B cell (primary cell): ENCODE data around the gene NLRX1. TPM values are rescaled to one million over a fixed set of nuclear protein-coding genes. Genes with fewer than 3 reads are reported as not detected.

Experiments
- ATAC-seq: fragments of 200-7000 bp; cut with Tn5 transposase; one replicate; pipeline ENCODE4 v1.10.0; 2021; ENCODE audit warnings: low read depth, mild to moderate bottlenecking, moderate number of reproducible peaks, moderate library complexity
- CTCF ChIA-PET: fragments of 350-600 bp; sonication (Branson Sonifier 250); formaldehyde crosslinking; loops from one replicate; lab custom pipeline; 2021; ENCODE audit warnings: antibody characterized with exemption, inconsistent platforms; lab: Charles Lee
- POLR2A ChIA-PET: fragments of 350-600 bp; sonication (Branson Sonifier 250); formaldehyde crosslinking; loops from one replicate; lab custom pipeline; 2021; ENCODE audit warnings: antibody characterized with exemption; lab: Charles Lee
- DNase-seq: peaks from one replicate; pipeline ENCODE4 v3.0.0; 2013
- H2AFZ ChIP-seq: 2 replicates; pipeline ENCODE4 v1.6.1; 2012; ENCODE audit warnings: mild to moderate bottlenecking, low read depth, low read length; ENCODE audit not compliant: insufficient read depth, poor library complexity, severe bottlenecking
- H3K27ac ChIP-seq, 2 donors: 1 replicate in 1 of 2; 2 replicates in 1 of 2; pipeline ENCODE4 v1.5.1; 2012 to 2013; ENCODE audit warnings: low read length in 2 of 2, mild to moderate bottlenecking in 2 of 2, moderate library complexity in 1 of 2
- H3K27me3 ChIP-seq, 4 experiments: fragments of 200-600 bp in 1 of 4; sonication (generic) in 1 of 4; replicated peaks in 1 of 4; 1 replicate in 2 of 4; 2 replicates in 2 of 4; pipeline versions ENCODE4 v1.6.1 to v1.7.0; 2013 to 2016; ENCODE audit warnings: low read length in 3 of 4, mild to moderate bottlenecking in 2 of 4, mixed read lengths in 1 of 4, moderate library complexity in 1 of 4; ENCODE audit not compliant: insufficient read depth in 4 of 4, control insufficient read depth in 3 of 4; ENCODE audit errors: control extremely low read depth in 1 of 4
- H3K36me3 ChIP-seq, 2 experiments: replicated peaks in 1 of 2; 1 replicate in 1 of 2; 2 replicates in 1 of 2; pipeline versions ENCODE4 v1.6.1 to v1.7.1; 2013; ENCODE audit warnings: low read length in 1 of 2; ENCODE audit not compliant: insufficient read depth in 2 of 2, control insufficient read depth in 1 of 2; ENCODE audit errors: control extremely low read depth in 1 of 2, extremely low read depth in 1 of 2
- H3K4me1 ChIP-seq, 2 donors: fragments of 200-600 bp in 1 of 2; sonication (generic) in 1 of 2; 1 replicate in 1 of 2; 2 replicates in 1 of 2; pipeline versions ENCODE4 v1.5.1 to v1.6.1; 2013 to 2017; ENCODE audit warnings: low read length in 2 of 2; ENCODE audit not compliant: control insufficient read depth in 2 of 2, insufficient read depth in 2 of 2
- H3K4me2 ChIP-seq: replicated peaks from 2 replicates; pipeline ENCODE3; 2012; ENCODE audit warnings: mild to moderate bottlenecking, low read depth, low read length; ENCODE audit not compliant: poor library complexity, severe bottlenecking
- H3K4me3 ChIP-seq, 5 experiments: fragments of 200-600 bp in 1 of 5; sonication (generic) in 1 of 5; 1 replicate in 3 of 5; 2 replicates in 2 of 5; pipeline versions ENCODE4 v1.5.1 to v1.7.0; 2011 to 2016; ENCODE audit warnings: low read length in 4 of 5, mild to moderate bottlenecking in 4 of 5, low read depth in 2 of 5, control low read depth in 1 of 5, moderate library complexity in 1 of 5; ENCODE audit not compliant: insufficient read depth in 1 of 5; ENCODE audit errors: control extremely low read depth in 1 of 5, extremely low read depth in 1 of 5
- H3K79me2 ChIP-seq: fragments of 200-600 bp; sonication (generic); one replicate; pipeline ENCODE4 v1.6.0; 2016; ENCODE audit warnings: low read length; ENCODE audit not compliant: control insufficient read depth, insufficient read depth
- H3K9ac ChIP-seq: fragments of 200-600 bp; sonication (generic); 2 replicates; pipeline ENCODE4 v1.6.1; 2017; ENCODE audit warnings: mild to moderate bottlenecking, low read length, moderate library complexity
- H3K9me3 ChIP-seq, 3 donors: one replicate each; pipeline versions ENCODE4 v1.6.1 to v1.7.1; 2013; ENCODE audit warnings: low read length in 2 of 3; ENCODE audit not compliant: control insufficient read depth in 2 of 3, insufficient read depth in 1 of 3; ENCODE audit errors: control extremely low read depth in 1 of 3
- H4K20me1 ChIP-seq: 2 replicates; pipeline ENCODE4 v1.6.0; 2012; ENCODE audit warnings: mild to moderate bottlenecking, low read length; ENCODE audit not compliant: insufficient read depth, control insufficient read depth, poor library complexity, severe bottlenecking
- H3K27ac Mint-ChIP-seq: one replicate; pipeline ENCODE4 v1.8.0; 2021; ENCODE audit warnings: mixed read lengths
- H3K27me3 Mint-ChIP-seq: one replicate; pipeline ENCODE4 v1.8.0; 2021; ENCODE audit warnings: mixed read lengths
- H3K4me1 Mint-ChIP-seq: one replicate; pipeline ENCODE4 v1.8.0; 2021; ENCODE audit warnings: mixed read lengths
- H3K4me3 Mint-ChIP-seq: one replicate; pipeline ENCODE4 v1.8.0; 2021; ENCODE audit warnings: mixed read lengths
- H3K9me3 Mint-ChIP-seq: one replicate; pipeline ENCODE4 v1.8.0; 2022; ENCODE audit warnings: mixed read lengths; ENCODE audit not compliant: insufficient read depth
- CTCF ChIP-seq: fragments of 200-600 bp; IDR thresholded peaks from one replicate; pipeline ENCODE4 v1.8.0; 2022; ENCODE audit warnings: antibody characterized with exemption, mild to moderate bottlenecking
- EZH2 ChIP-seq: IDR thresholded peaks from 2 replicates; pipeline ENCODE4 v1.6.1; 2012; ENCODE audit warnings: borderline replicate concordance, low read depth, mild to moderate bottlenecking, moderate library complexity, low read length; ENCODE audit not compliant: insufficient read depth, poor library complexity, severe bottlenecking
- WGBS: methylation state at CpG from one replicate; pipeline ENCODE4 v1.1.5; 2013; ENCODE audit warnings: missing lambda C conversion rate; ENCODE audit not compliant: insufficient coverage; 5-methylcytosine and 5-hydroxymethylcytosine counted together
- intact Hi-C: fragments of 100-400 bp; cut with micrococcal nuclease; formaldehyde crosslinking; loops from one replicate; pipeline ENCODE4 v1.10.0; 2022
- polyA plus RNA-seq: library from polyadenylated mRNA; depleted of rRNA; stranded (reverse); fragments of >200 nt; gene quantifications from 2 replicates; pipeline ENCODE4 v1.2.3, GENCODE V29; 2012
- total RNA-seq, 2 donors: library from RNA; stranded (reverse); fragments of 120-200 nt in 1 of 2; gene quantifications; 1 replicate in 1 of 2; 2 replicates in 1 of 2; pipeline versions ENCODE4 v1.2.3 to v1.2.4, GENCODE V29; 2013 to 2022

Gene NLRX1
- total and polyA plus RNA-seq, 2 donors (not counting 1 experiment from before 2014, with no cell fraction given), result 6.3 to 10.4 TPM

DNA sequence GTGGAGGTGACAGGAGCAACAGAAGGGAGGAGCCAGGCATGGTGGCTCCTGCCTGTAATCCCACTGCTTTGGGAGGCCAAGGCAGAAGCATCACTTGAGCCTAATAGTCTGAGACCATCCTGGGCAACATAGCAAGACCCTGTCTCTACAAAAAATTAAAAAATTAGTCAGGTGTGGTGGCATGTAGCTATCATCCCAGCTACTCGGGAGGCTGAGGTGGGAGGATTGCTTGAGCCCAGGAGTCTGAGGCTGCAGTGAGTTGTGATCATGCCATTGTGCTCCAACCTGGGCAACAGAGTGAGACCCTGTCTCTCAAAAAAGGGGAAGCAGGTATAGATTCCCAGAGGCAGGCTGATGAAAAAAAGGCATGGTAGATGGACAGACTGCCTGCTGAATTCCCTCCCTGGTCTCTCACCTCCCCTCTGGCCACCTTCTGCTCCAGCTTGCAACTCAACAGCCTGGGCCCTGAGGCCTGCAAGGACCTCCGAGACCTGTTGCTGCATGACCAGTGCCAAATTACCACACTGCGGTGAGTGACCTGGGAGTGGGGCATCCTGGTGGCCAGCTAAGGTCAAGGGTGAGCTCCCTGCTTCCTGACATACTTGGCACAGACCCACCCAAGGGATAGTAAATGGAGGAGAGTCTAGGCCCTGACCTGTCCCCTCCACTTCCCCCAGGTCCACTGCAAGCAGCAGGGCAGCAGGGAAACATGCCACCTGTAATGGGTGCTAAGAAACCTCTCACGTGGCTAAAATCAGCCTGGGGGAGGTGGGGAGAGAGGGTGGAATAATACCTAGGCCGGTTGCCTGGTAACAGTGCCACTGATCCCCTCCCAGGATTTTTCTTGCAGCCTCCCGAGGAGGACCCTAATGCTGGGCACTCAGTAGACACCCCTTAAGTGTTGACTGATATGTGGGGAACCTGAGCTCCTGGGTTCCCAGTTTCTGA, 12.5 kb downstream of the NLRX1 start:
- ChIA-PET POLR2A (no interaction called here), CTCF (interaction anchor here (1.4 kb wide), 1 partner anchor 12 kb away, joined by 5 read pairs; no protein-coding TSS in a partner anchor)
- Mint-ChIP-seq H3K27me3 (no peaks in the 10 kb centered on the region), H3K9me3 (no peaks in the 10 kb centered on the region), H3K4me1 (peaks cover 4% of the 10 kb centered on the region), H3K4me3 (no peak overlapping the region), H3K27ac (no peak overlapping the region)
- DNase-seq (no peak), ATAC-seq (no peak)
- H3K4me3 ChIP-seq, result no peak overlapping the region
- intact Hi-C loops, result no loop called here
- peaks cover 0 to 3% of the 10 kb centered on the region in 2 experiments for H3K36me3 ChIP-seq
- H3K9me3 ChIP-seq, result no peaks in the 10 kb centered on the region
- no peak overlapping the region for H3K9ac ChIP-seq
- H3K4me1 ChIP-seq, result no peaks in the 10 kb centered on the region
- no peak overlapping the region for H2AFZ ChIP-seq
- H3K4me2 ChIP-seq, result no peak overlapping the region
- H3K27ac ChIP-seq, result no peak overlapping the region
- WGBS, result 97% methylated on average over 4 of the region's 6 CpGs
- TF ChIP-seq CTCF, result no peak
- TF ChIP-seq EZH2, result no peak
- H3K27me3 ChIP-seq, result no peaks in the 10 kb centered on the region
- no peaks in the 10 kb centered on the region for H4K20me1 ChIP-seq
- H3K79me2 ChIP-seq, result no peaks in the 10 kb centered on the region
